Trophoblast cell (in vitro differentiated cells and primary cell): ENCODE data around the gene ACSL4.

Experiments used
- DNase-seq, 2 donors: peaks; one replicate each; pipeline ENCODE4 v3.0.0-alpha.2; 2016
- H2AFZ ChIP-seq: 2 replicates; pipeline ENCODE4 v1.6.1; 2013; ENCODE audit warnings: low read length, moderate library complexity, mild to moderate bottlenecking; ENCODE audit not compliant: insufficient read depth, poor library complexity
- H2AK5ac ChIP-seq: 2 replicates; pipeline ENCODE4 v1.6.1; 2013; ENCODE audit warnings: mild to moderate bottlenecking, low read length
- H2BK120ac ChIP-seq: 2 replicates; pipeline ENCODE4 v1.6.1; 2013; ENCODE audit warnings: low read length, mild to moderate bottlenecking, moderate library complexity; ENCODE audit not compliant: insufficient read depth, poor library complexity
- H2BK12ac ChIP-seq: 2 replicates; pipeline ENCODE4 v1.6.1; 2013; ENCODE audit warnings: mild to moderate bottlenecking, low read length, moderate library complexity
- H2BK5ac ChIP-seq: 2 replicates; pipeline ENCODE4 v1.6.1; 2013; ENCODE audit warnings: low read length, low read depth, moderate library complexity, mild to moderate bottlenecking; ENCODE audit not compliant: poor library complexity
- H3K14ac ChIP-seq: 2 replicates; pipeline ENCODE4 v1.6.1; 2013; ENCODE audit warnings: mild to moderate bottlenecking, low read length
- H3K18ac ChIP-seq: 2 replicates; pipeline ENCODE4 v1.6.1; 2013; ENCODE audit warnings: mild to moderate bottlenecking, low read length
- H3K23ac ChIP-seq: 2 replicates; pipeline ENCODE4 v1.6.1; 2013; ENCODE audit warnings: low read length
- H3K27ac ChIP-seq: 2 replicates; pipeline ENCODE4 v1.5.1; 2013; ENCODE audit warnings: low read depth, mild to moderate bottlenecking, inconsistent platforms, low read length, moderate library complexity
- H3K27me3 ChIP-seq: 2 replicates; pipeline ENCODE4 v1.6.1; 2013; ENCODE audit warnings: inconsistent platforms, mild to moderate bottlenecking, low read length, moderate library complexity; ENCODE audit not compliant: insufficient read depth
- H3K36me3 ChIP-seq, 2 experiments: 1 replicate in 1 of 2; 2 replicates in 1 of 2; pipeline ENCODE4 v1.6.1; 2013; ENCODE audit warnings: low read length in 2 of 2, mild to moderate bottlenecking in 2 of 2, moderate library complexity in 1 of 2; ENCODE audit not compliant: insufficient read depth in 2 of 2, control insufficient read depth in 1 of 2
- H3K4ac ChIP-seq: 2 replicates; pipeline ENCODE4 v1.6.1; 2013; ENCODE audit warnings: low read depth, mild to moderate bottlenecking, low read length, moderate library complexity
- H3K4me1 ChIP-seq, 2 experiments: 1 replicate in 1 of 2; 2 replicates in 1 of 2; pipeline ENCODE4 v1.6.1; 2013; ENCODE audit warnings: low read length in 2 of 2, mild to moderate bottlenecking in 2 of 2, moderate library complexity in 1 of 2; ENCODE audit not compliant: insufficient read depth in 2 of 2, control insufficient read depth in 1 of 2
- H3K4me2 ChIP-seq: 2 replicates; pipeline ENCODE4 v1.6.1; 2013; ENCODE audit warnings: inconsistent platforms, mild to moderate bottlenecking, low read length, moderate library complexity
- H3K4me3 ChIP-seq: 2 replicates; pipeline ENCODE4 v1.5.1; 2013; ENCODE audit warnings: mild to moderate bottlenecking, low read depth, low read length, inconsistent platforms
- H3K79me1 ChIP-seq: one replicate; pipeline ENCODE4 v1.6.1; 2013; ENCODE audit warnings: low read length
- H3K79me2 ChIP-seq: 2 replicates; pipeline ENCODE4 v1.6.1; 2013; ENCODE audit warnings: low read length, mild to moderate bottlenecking; ENCODE audit not compliant: control insufficient read depth, insufficient read depth, poor library complexity
- H3K9ac ChIP-seq: 2 replicates; pipeline ENCODE4 v1.6.1; 2013; ENCODE audit warnings: mild to moderate bottlenecking, low read length
- H3K9me3 ChIP-seq: 2 replicates; pipeline ENCODE4 v1.6.1; 2013; ENCODE audit warnings: low read depth, mild to moderate bottlenecking, control low read depth, inconsistent platforms, low read length; ENCODE audit not compliant: insufficient read depth
- H4K12ac ChIP-seq: 2 replicates; pipeline ENCODE4 v1.6.1; 2013; ENCODE audit warnings: low read depth, mild to moderate bottlenecking, low read length, moderate library complexity
- H4K8ac ChIP-seq: 2 replicates; pipeline ENCODE4 v1.6.1; 2013; ENCODE audit warnings: low read depth, mild to moderate bottlenecking, low read length, moderate library complexity
- H4K91ac ChIP-seq: one replicate; pipeline ENCODE4 v1.6.1; 2013; ENCODE audit warnings: low read depth, mild to moderate bottlenecking, low read length, moderate library complexity
- WGBS: extraction: QIAGEN DNeasy Blood & Tissue Kit; methylation state at CpG from one replicate; pipeline ENCODE4 v1.1.7; 2013; ENCODE audit warnings: missing lambda C conversion rate; ENCODE audit not compliant: insufficient read length, insufficient coverage; ENCODE audit errors: extremely low coverage; 5-methylcytosine and 5-hydroxymethylcytosine counted together

ACSL4 gene

GRCh38 chrX:109751698-109752097 lies 18.6 kb upstream of the ACSL4 start:
- Histone ChIP-seq H3K79me2 (no peaks in the 10 kb centered on the region), H3K23ac (no peak overlapping the region), H2AK5ac (no peak overlapping the region), H3K4me2 (no peak overlapping the region), H3K27me3 (no peaks in the 10 kb centered on the region), H3K9me3 (no peaks in the 10 kb centered on the region), H2BK120ac (no peak overlapping the region), H3K4me3 (no peak overlapping the region), H3K14ac (no peak overlapping the region), H2BK12ac (no peak overlapping the region), H3K36me3 (no peaks in the 10 kb centered on the region), H2AFZ (no peak overlapping the region), H4K12ac (no peak overlapping the region), H3K4ac (no peak overlapping the region), H4K8ac (no peak overlapping the region), H3K79me1 (no peaks in the 10 kb centered on the region), H3K4me1 (no peaks in the 10 kb centered on the region), H4K91ac (no peak overlapping the region), H3K9ac (no peak overlapping the region), H2BK5ac (no peak overlapping the region), H3K18ac (no peak overlapping the region), H3K27ac (no peak overlapping the region)
- no CpG with 5 or more reads among the region's 2 CpGs for WGBS
- DNase-seq = peak; percentile 14 to 69

- Histone ChIP-seq H3K36me3 (no peaks in the 10 kb centered on the region), H2BK12ac (no peak overlapping the region), H3K79me1 (no peaks in the 10 kb centered on the region), H3K79me2 (no peaks in the 10 kb centered on the region), H3K4me2 (no peak overlapping the region), H3K4me1 (no peaks in the 10 kb centered on the region), H2AFZ (no peak overlapping the region), H3K9me3 (no peaks in the 10 kb centered on the region), H2BK5ac (no peak overlapping the region), H3K4me3 (no peak overlapping the region), H3K27ac (no peak overlapping the region), H3K9ac (no peak overlapping the region), H3K18ac (no peak overlapping the region), H2AK5ac (no peak overlapping the region), H2BK120ac (no peak overlapping the region), H4K8ac (no peak overlapping the region), H4K91ac (no peak overlapping the region), H3K23ac (no peak overlapping the region), H4K12ac (peak overlapping the region; percentile 18), H3K4ac (no peak overlapping the region), H3K27me3 (no peaks in the 10 kb centered on the region), H3K14ac (no peak overlapping the region)
- no peak for DNase-seq
- no CpG with 5 or more reads among the region's 14 CpGs for WGBS
Observed at GRCh38 chrX:109749207-109749606, 16.1 kb upstream of the ACSL4 start.

GRCh38 chrX:109747681-109748080 lies 14.6 kb upstream of the ACSL4 start:
- WGBS = no CpG with 5 or more reads among the region's 9 CpGs
- no peak overlapping the region for H3K4me3 ChIP-seq
- no peak overlapping the region for H3K4me2 ChIP-seq
- no peaks in the 10 kb centered on the region for H3K27me3 ChIP-seq
- no peaks in the 10 kb centered on the region for H3K79me1 ChIP-seq
- no peak overlapping the region for H3K18ac ChIP-seq
- H2BK5ac ChIP-seq = no peak overlapping the region
- no peaks in the 10 kb centered on the region for H3K79me2 ChIP-seq
- no peak overlapping the region for H2BK120ac ChIP-seq
- no peaks in the 10 kb centered on the region for H3K36me3 ChIP-seq
- no peaks in the 10 kb centered on the region for H3K9me3 ChIP-seq
- no peak overlapping the region for H3K9ac ChIP-seq
- no peak for DNase-seq
- H4K12ac ChIP-seq = no peak overlapping the region
- no peak overlapping the region for H2BK12ac ChIP-seq
- no peaks in the 10 kb centered on the region for H3K4me1 ChIP-seq
- no peak overlapping the region for H4K8ac ChIP-seq
- H3K14ac ChIP-seq = no peak overlapping the region
- H2AFZ ChIP-seq = no peak overlapping the region
- no peak overlapping the region for H3K4ac ChIP-seq
- H3K23ac ChIP-seq = no peak overlapping the region
- no peak overlapping the region for H4K91ac ChIP-seq
- H2AK5ac ChIP-seq = no peak overlapping the region
- no peak overlapping the region for H3K27ac ChIP-seq

GRCh38 chrX:109742722-109743121 lies 9.7 kb upstream of the ACSL4 start:
- no peaks in the 10 kb centered on the region for H3K79me2 ChIP-seq
- H3K27ac ChIP-seq = no peak overlapping the region
- H3K27me3 ChIP-seq = no peaks in the 10 kb centered on the region
- H3K14ac ChIP-seq = no peak overlapping the region
- no peak overlapping the region for H2BK12ac ChIP-seq
- H3K79me1 ChIP-seq = no peaks in the 10 kb centered on the region
- no peak overlapping the region for H4K91ac ChIP-seq
- H3K4me2 ChIP-seq = no peak overlapping the region
- no peak for DNase-seq
- H3K9ac ChIP-seq = no peak overlapping the region
- no CpG with 5 or more reads among the region's 4 CpGs for WGBS
- H3K4me3 ChIP-seq = no peak overlapping the region
- no peaks in the 10 kb centered on the region for H3K4me1 ChIP-seq
- H2AFZ ChIP-seq = no peak overlapping the region
- no peak overlapping the region for H2BK5ac ChIP-seq
- no peak overlapping the region for H2BK120ac ChIP-seq
- no peak overlapping the region for H3K4ac ChIP-seq
- H3K9me3 ChIP-seq = no peaks in the 10 kb centered on the region
- H4K12ac ChIP-seq = no peak overlapping the region
- no peak overlapping the region for H2AK5ac ChIP-seq
- H3K18ac ChIP-seq = no peak overlapping the region
- H4K8ac ChIP-seq = no peak overlapping the region
- no peak overlapping the region for H3K23ac ChIP-seq
- no peaks in the 10 kb centered on the region for H3K36me3 ChIP-seq
